ENCODE results near the gene NEK10. TPM values are rescaled to one million over a fixed set of nuclear protein-coding genes. Genes with fewer than 3 reads are reported as not detected.
A peak's percentile ranks its signal among the peaks of the same experiment; 100 is the strongest.

NEK10 gene
- total and polyA plus RNA-seq, 2 of the 13 experiments (the other 11 are each of a cell fraction or from before 2014, with no cell fraction given): 2.8 to 14.2 TPM

- intact Hi-C loops (cut with micrococcal nuclease; ENCODE audit: unreplicated experiment): loop anchor here (1.0 to 10.0 kb wide), 5 partner anchors 119 to 547 kb away; no protein-coding TSS in a partner anchor
- Histone ChIP-seq H3K79me2 (ENCODE audit: insufficient read depth, low read length) (no peaks in the 10 kb centered on the region), H2AFZ (ENCODE audit: low read length) (no peak overlapping the region), H3K4me3 (replicated peaks in 1 of 3; ENCODE audit: insufficient read depth in 1 of 3, low read depth in 2 of 3, low read length in 3 of 3) (no peak overlapping the region), H4K20me1 (ENCODE audit: insufficient read depth, low read length) (no peaks in the 10 kb centered on the region), H3K4me2 (ENCODE audit: low read depth, low read length) (no peak overlapping the region), H3K9me3 (ENCODE audit: low read length) (no peaks in the 10 kb centered on the region), H3K4me1 (ENCODE audit: insufficient read depth, low read length) (peaks cover 44% of the 10 kb centered on the region), H3K27me3 (ENCODE audit: control insufficient read depth in 1 of 2, insufficient read depth in 2 of 2, low read length in 2 of 2) (no peaks in the 10 kb centered on the region), H3K36me3 (replicated peaks in 1 of 2; ENCODE audit: control insufficient read depth in 1 of 2, insufficient read depth in 2 of 2, low read length in 2 of 2) (no peaks in the 10 kb centered on the region; a peak in 1 of 5 replicates), H3K27ac (ENCODE audit: extremely low read length, insufficient read depth, low read length) (no peak overlapping the region), H3K9ac (ENCODE audit: insufficient read depth, low read depth, low read length) (no peak overlapping the region)
- peak; percentile 66 for DNase-seq (ENCODE audit: low spot score)
- WGBS (ENCODE audit: low lambda C conversion rate): 66% methylated on average over 2 of the region's 2 CpGs
- FAIRE-seq: peak; percentile 34
- ATAC-seq: peak; percentile 96
- CTCF ChIA-PET (ENCODE audit: low intra/inter-chr PET ratio, low total read pairs): interaction anchor here (0.7 to 2.6 kb wide), 4 partner anchors 119 to 333 kb away, joined by 3 to 14 read pairs (median 7); no protein-coding TSS in a partner anchor
- POLR2A ChIA-PET: no interaction called here
- in situ Hi-C loops (cut with HindIII; ENCODE audit: extremely low pct_ligation_motif_present, low pct_unique_long_range_greater_than_20kb): loop anchor here (10.0 to 25.0 kb wide), 3 partner anchors 141 to 528 kb away; no protein-coding TSS in a partner anchor
- BruUV-seq (replicated peaks): no TSS peak
- TF ChIP-seq ZNF362 (CRISPR knock-in tag; IDR thresholded peaks at IDR 0.05; ENCODE audit: borderline replicate concordance) (no peak), ZFP41 (CRISPR knock-in tag; IDR thresholded peaks at IDR 0.05; ENCODE audit: borderline replicate concordance) (no peak), FOXA3 (CRISPR knock-in tag; IDR thresholded peaks at IDR 0.05) (peak; percentile 33; the same call in 1 of the 2 replicates), IKZF5 (CRISPR knock-in tag; IDR thresholded peaks at IDR 0.05) (0 out of 2 replicates have a peak, but pooled peaks have one; percentile 30), ZBTB14 (CRISPR knock-in tag; IDR thresholded peaks at IDR 0.05) (no peak), SALL1 (CRISPR knock-in tag; IDR thresholded peaks at IDR 0.05) (peak; percentile 53), CEBPG (CRISPR knock-in tag; IDR thresholded peaks at IDR 0.05) (0 out of 2 replicates have a peak, but pooled peaks have one; percentile 10), SMC3 (IDR thresholded peaks at IDR 0.05; ENCODE audit: low read length) (peak; percentile 96), RAD21 (CRISPR knock-in tag; IDR thresholded peaks at IDR 0.05) (peak; percentile 88)
- TF ChIP-seq, protein P1, sequence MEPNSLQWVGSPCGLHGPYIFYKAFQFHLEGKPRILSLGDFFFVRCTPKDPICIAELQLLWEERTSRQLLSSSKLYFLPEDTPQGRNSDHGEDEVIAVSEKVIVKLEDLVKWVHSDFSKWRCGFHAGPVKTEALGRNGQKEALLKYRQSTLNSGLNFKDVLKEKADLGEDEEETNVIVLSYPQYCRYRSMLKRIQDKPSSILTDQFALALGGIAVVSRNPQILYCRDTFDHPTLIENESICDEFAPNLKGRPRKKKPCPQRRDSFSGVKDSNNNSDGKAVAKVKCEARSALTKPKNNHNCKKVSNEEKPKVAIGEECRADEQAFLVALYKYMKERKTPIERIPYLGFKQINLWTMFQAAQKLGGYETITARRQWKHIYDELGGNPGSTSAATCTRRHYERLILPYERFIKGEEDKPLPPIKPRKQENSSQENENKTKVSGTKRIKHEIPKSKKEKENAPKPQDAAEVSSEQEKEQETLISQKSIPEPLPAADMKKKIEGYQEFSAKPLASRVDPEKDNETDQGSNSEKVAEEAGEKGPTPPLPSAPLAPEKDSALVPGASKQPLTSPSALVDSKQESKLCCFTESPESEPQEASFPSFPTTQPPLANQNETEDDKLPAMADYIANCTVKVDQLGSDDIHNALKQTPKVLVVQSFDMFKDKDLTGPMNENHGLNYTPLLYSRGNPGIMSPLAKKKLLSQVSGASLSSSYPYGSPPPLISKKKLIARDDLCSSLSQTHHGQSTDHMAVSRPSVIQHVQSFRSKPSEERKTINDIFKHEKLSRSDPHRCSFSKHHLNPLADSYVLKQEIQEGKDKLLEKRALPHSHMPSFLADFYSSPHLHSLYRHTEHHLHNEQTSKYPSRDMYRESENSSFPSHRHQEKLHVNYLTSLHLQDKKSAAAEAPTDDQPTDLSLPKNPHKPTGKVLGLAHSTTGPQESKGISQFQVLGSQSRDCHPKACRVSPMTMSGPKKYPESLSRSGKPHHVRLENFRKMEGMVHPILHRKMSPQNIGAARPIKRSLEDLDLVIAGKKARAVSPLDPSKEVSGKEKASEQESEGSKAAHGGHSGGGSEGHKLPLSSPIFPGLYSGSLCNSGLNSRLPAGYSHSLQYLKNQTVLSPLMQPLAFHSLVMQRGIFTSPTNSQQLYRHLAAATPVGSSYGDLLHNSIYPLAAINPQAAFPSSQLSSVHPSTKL (CRISPR knock-in tag; IDR thresholded peaks at IDR 0.05): peak; percentile 36; the same call in 1 of the 2 replicates
- TF ChIP-seq, protein P2, sequence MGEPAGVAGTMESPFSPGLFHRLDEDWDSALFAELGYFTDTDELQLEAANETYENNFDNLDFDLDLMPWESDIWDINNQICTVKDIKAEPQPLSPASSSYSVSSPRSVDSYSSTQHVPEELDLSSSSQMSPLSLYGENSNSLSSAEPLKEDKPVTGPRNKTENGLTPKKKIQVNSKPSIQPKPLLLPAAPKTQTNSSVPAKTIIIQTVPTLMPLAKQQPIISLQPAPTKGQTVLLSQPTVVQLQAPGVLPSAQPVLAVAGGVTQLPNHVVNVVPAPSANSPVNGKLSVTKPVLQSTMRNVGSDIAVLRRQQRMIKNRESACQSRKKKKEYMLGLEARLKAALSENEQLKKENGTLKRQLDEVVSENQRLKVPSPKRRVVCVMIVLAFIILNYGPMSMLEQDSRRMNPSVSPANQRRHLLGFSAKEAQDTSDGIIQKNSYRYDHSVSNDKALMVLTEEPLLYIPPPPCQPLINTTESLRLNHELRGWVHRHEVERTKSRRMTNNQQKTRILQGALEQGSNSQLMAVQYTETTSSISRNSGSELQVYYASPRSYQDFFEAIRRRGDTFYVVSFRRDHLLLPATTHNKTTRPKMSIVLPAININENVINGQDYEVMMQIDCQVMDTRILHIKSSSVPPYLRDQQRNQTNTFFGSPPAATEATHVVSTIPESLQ (CRISPR knock-in tag; conservative IDR thresholded peaks at IDR 0.05): 0 out of 2 replicates have a peak, but pooled peaks have one; percentile 61
Observed at GRCh38 chr3:27134171-27134796, 234.9 kb downstream of the NEK10 start.

All from HepG2 (cell line).